Measurements from ENCODE around the gene CIRBP. TPM values are rescaled to one million over a fixed set of nuclear protein-coding genes. Genes with fewer than 3 reads are reported as not detected.

Gene CIRBP
- total RNA-seq, 3 donors from 2014 or later: 281 to 507 (median 300) TPM

DNA sequence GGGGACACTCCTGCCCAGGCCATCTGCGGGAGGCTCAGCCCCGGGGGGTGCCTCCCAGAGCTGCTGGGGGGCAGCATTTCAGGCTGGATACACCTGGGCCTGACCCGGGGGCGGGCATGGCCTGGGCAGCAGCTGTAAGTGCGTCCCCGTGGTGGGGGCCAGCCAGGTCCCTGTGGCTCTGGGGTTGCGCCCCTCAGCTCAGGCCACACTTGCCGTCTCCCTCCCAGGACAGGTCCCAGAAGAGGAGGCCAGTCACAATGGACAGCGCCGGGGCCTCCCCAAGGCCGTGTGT, 43.0 kb upstream of the CIRBP start:
- DNase-seq (no peak), ATAC-seq (no peak)
- Histone ChIP-seq H3K9me3 (no peaks in the 10 kb centered on the region), H3K4me3 (no peak overlapping the region), H3K36me3 (ENCODE audit: low read depth) (peaks cover 3% of the 10 kb centered on the region), H3K4me1 (ENCODE audit: low read depth) (no peaks in the 10 kb centered on the region)
- no peak for TF ChIP-seq CTCF (IDR thresholded peaks at IDR 0.05)
- intact Hi-C loops (cut with DNase I, micrococcal nuclease): no loop called here

GRCh38 chr19:1226522-1227303, 42.4 kb upstream of the CIRBP start:
- H3K9me3 ChIP-seq: no peaks in the 10 kb centered on the region
- H3K4me3 ChIP-seq: no peak overlapping the region
- H3K4me1 ChIP-seq (ENCODE audit: low read depth): no peaks in the 10 kb centered on the region
- DNase-seq: no peak
- peaks cover 3% of the 10 kb centered on the region for H3K36me3 ChIP-seq (ENCODE audit: low read depth)
- TF ChIP-seq CTCF (IDR thresholded peaks at IDR 0.05): no peak
- intact Hi-C loops (cut with DNase I, micrococcal nuclease): no loop called here
- ATAC-seq: no peak

GRCh38 chr19:1227304-1228054, 41.7 kb upstream of the CIRBP start:
- peak in 2 of 3 donors; percentile 63 to 72 for DNase-seq
- ATAC-seq: peak; percentile 56
- intact Hi-C loops (cut with DNase I, micrococcal nuclease): no loop called here

DNA sequence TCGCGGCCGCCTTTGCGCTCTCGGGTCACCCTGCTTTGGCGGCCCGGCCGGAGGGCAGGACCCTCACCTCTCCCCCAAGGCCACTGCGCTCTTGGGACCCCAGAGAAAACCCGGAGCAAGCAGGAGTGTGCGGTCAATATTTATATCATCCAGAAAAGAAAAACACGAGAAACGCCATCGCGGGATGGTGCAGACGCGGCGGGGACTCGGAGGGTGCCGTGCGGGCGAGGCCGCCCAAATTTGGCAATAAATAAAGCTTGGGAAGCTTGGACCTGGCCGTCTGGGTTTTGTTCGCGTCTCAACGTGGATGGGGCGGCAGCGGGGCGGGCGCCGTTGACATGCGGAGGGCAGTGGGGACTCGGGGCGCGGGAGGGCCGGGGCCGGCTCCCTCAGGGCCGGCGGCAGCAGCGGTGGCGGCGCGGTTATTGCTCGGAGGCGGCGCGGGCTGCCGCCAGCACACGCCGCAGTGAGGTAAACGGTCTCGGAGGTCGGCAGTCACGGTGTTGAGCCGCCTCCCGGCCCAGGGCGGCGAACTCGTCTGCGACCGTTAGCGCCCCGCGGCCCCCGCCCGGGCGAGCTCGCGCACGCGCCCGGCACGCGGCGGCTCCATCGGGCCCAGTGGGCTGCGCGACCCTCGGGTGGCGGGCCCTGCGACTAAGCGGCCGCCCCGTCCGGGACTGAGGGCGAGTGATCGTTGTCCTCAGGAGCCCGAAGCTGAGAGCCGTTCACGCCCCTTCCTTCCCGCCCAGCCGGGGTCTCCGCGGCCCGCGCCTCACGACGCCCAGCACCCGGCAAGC, 40.8 kb upstream of the CIRBP start:
- intact Hi-C loops (cut with DNase I, micrococcal nuclease): no loop called here
- ATAC-seq: no peak
- peaks cover 3% of the 10 kb centered on the region for H3K36me3 ChIP-seq (ENCODE audit: low read depth)
- TF ChIP-seq CTCF (IDR thresholded peaks at IDR 0.05): no peak
- H3K4me3 ChIP-seq: no peak overlapping the region
- peaks cover 8% of the 10 kb centered on the region for H3K4me1 ChIP-seq (ENCODE audit: low read depth)
- no peak for DNase-seq
- H3K9me3 ChIP-seq: no peaks in the 10 kb centered on the region

More at GRCh38 chr19:1227304-1228054, 41.7 kb upstream of the CIRBP start:
- Histone ChIP-seq H3K4me1 (ENCODE audit: low read depth) (peaks cover under 1% of the 10 kb centered on the region), H3K4me3 (no peak overlapping the region), H3K36me3 (ENCODE audit: low read depth) (peaks cover 3% of the 10 kb centered on the region), H3K9me3 (no peaks in the 10 kb centered on the region)
- TF ChIP-seq CTCF (IDR thresholded peaks at IDR 0.05): no peak

DNA sequence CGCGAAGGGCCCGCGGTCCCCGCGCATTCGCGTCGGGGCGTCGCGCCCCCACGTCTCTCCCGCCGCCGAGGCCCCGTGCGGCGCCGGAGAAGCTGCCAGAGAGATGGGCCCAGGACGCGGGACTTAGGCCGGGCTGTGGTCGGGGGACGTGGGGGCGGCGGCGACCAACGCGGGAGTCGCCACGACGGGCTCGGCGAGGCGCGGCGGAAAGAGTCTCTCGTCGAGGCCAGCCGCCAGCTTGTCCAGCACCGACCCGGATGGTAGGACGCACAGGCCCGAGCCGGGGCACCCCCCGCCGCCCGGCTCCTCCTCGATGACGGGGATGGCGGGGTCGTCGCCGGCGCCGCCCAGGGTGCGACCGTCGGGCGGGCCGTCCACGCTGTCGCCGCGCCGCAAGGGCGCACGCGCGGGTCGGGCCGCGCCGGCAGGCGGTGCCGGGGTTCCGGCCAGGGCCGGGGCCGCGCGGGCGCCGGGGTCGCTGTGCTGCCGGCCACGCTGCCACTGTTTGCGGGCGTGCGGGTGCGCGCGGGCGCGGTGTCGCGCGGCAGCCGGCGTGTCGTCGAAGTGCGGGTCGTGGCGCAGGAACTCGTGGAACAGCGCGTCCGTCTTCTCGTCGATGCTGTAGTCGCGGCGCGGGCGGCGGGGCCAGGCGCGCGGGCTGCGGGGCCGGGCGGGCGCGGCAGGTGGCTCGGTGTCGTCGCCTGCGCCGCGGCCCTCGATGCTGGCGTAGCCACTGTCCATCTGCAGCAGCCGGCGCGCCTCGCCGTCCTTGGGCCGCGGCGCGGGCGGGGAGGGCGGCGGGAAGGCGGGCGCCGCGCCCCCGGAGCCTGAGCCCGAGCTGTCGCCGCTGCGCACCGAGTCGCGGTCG, 39.8 kb upstream of the CIRBP start:
- intact Hi-C loops (cut with DNase I, micrococcal nuclease): no loop called here
- no peaks in the 10 kb centered on the region for H3K9me3 ChIP-seq
- no peak overlapping the region for H3K4me3 ChIP-seq
- DNase-seq (no peak), ATAC-seq (no peak)
- H3K4me1 ChIP-seq (ENCODE audit: low read depth): peaks cover 16% of the 10 kb centered on the region
- H3K36me3 ChIP-seq (ENCODE audit: low read depth): peaks cover 3% of the 10 kb centered on the region
- TF ChIP-seq CTCF (IDR thresholded peaks at IDR 0.05): no peak
